NCI-H82 treated with DMSO at 0.1 percent for 48 hours (cell line): ENCODE data around the gene HEY2.
"Not testable (repeated sequence)": the region's sequence is repeated elsewhere in the genome, so short reads cannot be mapped to it uniquely, and the experiment has no call there.

Experiments used
- DNase-seq: peaks from one replicate; lab custom pipeline; 2025; ENCODE audit not compliant: unreplicated experiment; lab: John Stamatoyannopoulos, UW

The HEY2 gene

GRCh38 chr6:125793863-125794262 is 44.4 kb downstream of the HEY2 start:
- DNase-seq = no peak

DNA sequence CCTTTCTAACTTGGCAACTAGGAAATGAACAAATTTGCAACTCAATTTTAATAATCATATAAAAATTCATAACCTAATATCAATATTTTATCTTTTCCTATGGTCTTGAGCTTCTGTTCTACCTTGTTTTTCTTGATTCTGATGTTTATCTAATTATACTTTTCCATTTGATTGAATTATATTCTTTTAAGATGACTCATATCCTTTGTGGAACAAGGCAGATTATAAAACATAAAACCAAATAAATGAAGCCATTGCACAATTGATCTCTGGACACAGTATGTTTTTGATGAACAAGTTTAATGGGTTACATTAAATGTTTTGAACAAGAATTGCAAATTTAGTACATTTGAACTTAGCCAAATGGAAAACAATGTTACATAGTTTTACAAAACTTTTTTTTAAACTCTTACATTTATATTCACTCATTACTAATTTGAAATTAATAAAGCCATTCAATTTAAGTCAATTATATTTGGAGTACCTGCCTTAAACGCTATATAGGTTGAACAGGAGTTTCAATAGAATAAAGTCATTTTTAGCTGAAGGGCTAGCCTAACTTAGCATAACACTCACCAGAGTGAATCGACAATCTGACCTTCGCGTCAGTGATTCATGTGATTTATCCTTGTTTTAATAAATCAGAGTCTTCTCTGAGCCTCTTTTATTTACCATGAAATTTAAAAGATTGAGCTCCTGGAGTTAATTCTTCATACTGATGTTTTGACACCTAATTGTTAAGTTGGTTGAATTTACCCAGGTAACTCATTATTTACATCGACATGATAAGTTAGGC is 45.1 kb downstream of the HEY2 start:
- DNase-seq = no peak

GRCh38 chr6:125795301-125795700 is 45.9 kb downstream of the HEY2 start:
- no peak for DNase-seq

DNA sequence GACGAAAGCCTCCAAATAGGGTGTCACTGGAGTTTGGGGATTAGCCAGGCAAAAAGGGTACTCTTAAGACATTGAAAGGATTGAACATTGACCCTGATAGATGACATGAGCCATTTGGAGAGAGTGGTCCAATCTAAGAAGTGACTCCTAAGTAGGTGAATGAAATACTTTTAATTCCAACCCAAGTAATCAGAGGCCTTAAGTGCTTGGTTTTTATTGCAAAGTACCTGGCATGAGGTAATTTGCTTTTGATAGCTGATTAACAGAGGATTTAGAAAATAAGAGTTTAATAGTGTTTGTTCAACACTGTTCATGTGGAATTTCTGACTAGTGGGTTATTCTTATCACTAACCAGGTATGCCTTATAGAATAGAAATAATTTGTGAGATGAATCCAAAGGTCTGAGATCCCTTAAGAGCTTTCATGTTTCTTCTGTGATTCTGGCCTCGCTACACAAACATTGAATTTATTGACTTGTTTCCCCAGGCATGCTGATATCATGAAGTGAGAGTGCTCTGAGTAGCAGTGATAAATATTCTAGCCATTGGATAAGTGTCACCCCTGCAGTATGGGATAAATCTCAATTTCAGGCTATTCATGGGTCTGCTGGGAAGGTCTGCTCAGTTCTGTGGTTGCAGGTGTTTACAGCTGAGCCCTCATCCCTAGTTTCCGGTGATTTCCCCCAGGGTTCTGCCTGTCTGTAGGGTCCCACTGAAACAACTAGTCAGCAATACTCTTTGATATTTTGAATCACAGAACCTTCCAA is 47.9 kb downstream of the HEY2 start:
- DNase-seq = no peak

DNA sequence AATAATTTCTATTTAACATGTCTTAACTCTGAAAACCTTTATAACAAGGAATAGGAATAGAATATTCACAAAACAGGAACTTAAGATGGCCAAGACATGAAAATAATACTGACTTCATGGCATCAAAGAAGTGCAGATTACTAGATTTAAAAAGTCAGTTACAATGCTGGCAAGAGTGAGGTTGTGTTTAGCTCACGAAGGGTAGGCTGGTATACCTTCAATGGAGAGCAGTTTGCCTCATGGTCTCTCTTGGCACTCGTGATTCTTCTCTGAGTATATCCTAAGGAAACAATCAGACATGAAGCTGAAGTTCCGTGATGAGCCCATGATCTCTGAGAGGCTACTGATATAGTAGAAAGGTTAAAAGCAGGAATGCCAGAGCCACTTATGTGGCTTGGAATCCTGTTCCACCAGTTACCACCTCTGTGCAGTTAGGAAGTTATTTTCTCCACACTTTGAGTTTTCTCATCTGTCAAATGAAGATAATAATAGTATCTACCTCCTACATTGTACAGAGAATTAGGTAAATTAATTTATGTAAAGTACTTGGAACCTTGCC is 48.5 kb downstream of the HEY2 start:
- no peak for DNase-seq

GRCh38 chr6:125798734-125799508 is 49.5 kb downstream of the HEY2 start:
- DNase-seq = no peak

GRCh38 chr6:125802383-125802782 is 53.0 kb downstream of the HEY2 start:
- DNase-seq = no peak

GRCh38 chr6:125802943-125803377 is 53.5 kb downstream of the HEY2 start:
- no peak for DNase-seq

- no peak for DNase-seq
Measured at GRCh38 chr6:125804264-125804663, 54.8 kb downstream of the HEY2 start.

GRCh38 chr6:125804866-125805425 is 55.5 kb downstream of the HEY2 start:
- DNase-seq = not testable (repeated sequence)

DNA sequence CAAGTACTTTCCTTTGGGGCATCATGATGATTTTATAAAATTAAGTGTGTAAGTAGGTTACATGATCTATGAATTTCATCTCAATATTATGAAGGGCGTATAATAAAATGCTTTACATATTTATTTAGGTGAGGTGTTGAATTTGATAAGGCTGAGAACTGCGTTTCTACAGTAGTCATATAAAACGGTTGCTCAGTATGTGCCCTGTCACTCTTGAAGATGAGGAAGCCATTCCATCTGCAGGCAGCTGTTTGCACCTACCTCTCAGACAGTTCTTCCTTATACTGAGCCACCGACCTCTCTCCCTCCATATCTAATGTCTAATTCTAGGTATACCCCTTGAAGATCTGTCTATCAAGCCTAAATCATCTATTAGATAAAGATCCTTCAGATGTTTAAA is 57.4 kb downstream of the HEY2 start:
- DNase-seq = no peak

DNA sequence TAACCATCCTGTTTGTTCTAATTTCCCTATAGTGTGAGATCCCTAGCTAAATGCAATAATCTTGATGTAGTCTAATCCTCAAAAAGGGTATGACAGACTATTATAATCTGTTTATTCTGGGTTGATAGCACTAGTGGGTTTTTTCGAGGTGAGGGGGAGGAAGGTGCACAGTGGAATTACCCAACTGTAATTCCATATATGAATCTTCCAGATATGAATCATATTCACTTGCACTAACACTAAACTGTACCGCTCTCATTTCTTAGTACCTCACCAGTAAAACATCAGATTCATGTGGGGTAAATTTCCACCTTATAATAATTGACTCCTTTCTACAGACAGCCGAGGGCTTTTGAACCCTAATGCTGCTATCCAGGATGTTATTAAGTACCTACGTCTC is 57.9 kb downstream of the HEY2 start:
- DNase-seq = no peak

- DNase-seq = no peak
Measured at GRCh38 chr6:125808060-125808459, 58.6 kb downstream of the HEY2 start.

GRCh38 chr6:125808591-125808990 is 59.2 kb downstream of the HEY2 start:
- no peak for DNase-seq

DNA sequence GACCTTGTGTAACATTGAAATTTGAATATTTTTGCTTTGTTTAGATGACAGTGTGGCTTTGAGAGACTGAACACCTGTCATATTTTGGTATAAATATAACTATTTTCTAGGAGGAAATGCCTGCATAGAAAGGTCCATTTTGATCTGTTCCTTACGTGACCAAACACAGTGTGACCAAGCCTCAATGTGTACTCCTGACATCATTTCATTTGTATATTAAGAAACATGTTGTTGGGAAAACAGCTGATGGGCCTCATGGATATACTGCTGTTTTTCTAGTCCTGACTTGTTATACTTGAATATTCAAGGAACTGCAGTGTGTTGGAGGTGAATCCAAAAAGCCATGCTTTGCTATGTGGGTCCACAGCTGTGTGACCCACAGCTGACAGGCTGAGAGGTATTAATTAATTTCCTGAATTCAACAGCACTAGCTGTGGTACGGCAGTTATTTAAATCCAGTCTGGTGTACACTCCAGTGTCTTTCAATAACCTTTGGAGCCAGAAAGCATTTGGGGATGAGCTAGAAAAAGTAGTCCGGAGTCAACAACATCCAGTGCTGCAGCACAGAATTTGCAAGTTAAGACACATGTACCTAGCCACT is 60.2 kb downstream of the HEY2 start:
- no peak for DNase-seq

DNA sequence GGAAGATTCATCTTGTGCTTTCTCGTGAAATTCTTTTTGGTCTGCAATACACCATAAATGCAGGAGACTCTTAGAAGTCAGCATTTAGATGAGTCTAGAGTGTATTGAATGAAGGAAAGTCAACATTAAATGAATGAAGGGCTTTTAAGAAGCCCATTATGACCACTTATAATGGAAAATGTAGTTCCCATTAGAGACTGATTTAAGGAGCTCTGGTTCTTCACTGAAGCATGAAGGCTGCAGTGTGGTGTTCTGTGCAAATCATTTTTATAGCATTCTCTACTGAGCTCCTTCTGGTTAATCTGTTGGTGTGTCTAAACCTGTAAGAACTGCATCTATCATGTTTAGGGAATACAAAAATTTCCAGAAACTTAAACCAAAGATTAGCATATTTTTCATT is 61.0 kb downstream of the HEY2 start:
- DNase-seq = no peak
